GM13976 (cell line): ENCODE data around the gene MTFP1.

Source experiments
- DNase-seq: peaks from one replicate; pipeline ENCODE4 v3.0.0; 2012; ENCODE audit warnings: low spot score
- in situ Hi-C: fragments of 300-500 bp; cut with MboI; formaldehyde crosslinking; loops from one replicate; pipeline ENCODE4 v1.12.0; 2022; ENCODE audit warnings: low sequenced_read_pairs, mixed read lengths, inconsistent platforms; ENCODE audit not compliant: unreplicated experiment
- TF ChIP-seq, protein P1 (sequence below): IDR thresholded peaks from 2 replicates; pipeline ENCODE4 v1.5.1; 2012; ENCODE audit warnings: borderline replicate concordance, mild to moderate bottlenecking; ENCODE audit not compliant: insufficient read depth; ENCODE audit errors: extremely low read depth, missing control alignments, control extremely low read depth

MTFP1 gene

DNA sequence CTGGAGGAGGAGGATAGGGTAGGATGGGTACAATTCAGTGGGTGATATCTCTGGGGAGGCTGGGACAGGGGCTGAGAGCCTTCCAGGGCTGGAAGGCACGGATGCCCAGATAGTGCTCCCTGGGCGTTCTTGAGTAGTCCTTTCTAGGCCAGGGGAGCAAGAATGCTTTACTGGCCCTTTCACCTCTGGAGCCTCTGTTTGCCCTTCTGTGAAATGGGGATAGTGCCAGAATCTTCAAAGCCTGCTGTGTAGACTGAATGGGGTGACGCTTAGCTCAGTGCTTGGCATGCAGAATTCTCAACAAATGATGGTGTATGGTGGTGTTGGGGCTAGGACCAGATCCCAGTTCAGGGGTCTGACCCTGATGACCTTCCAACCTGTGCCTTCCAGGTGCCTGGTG is 7.7 kb downstream of the MTFP1 start:
- TF ChIP-seq, protein P1, sequence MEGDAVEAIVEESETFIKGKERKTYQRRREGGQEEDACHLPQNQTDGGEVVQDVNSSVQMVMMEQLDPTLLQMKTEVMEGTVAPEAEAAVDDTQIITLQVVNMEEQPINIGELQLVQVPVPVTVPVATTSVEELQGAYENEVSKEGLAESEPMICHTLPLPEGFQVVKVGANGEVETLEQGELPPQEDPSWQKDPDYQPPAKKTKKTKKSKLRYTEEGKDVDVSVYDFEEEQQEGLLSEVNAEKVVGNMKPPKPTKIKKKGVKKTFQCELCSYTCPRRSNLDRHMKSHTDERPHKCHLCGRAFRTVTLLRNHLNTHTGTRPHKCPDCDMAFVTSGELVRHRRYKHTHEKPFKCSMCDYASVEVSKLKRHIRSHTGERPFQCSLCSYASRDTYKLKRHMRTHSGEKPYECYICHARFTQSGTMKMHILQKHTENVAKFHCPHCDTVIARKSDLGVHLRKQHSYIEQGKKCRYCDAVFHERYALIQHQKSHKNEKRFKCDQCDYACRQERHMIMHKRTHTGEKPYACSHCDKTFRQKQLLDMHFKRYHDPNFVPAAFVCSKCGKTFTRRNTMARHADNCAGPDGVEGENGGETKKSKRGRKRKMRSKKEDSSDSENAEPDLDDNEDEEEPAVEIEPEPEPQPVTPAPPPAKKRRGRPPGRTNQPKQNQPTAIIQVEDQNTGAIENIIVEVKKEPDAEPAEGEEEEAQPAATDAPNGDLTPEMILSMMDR, result no peak
- no peak for DNase-seq
- in situ Hi-C loops, result no loop called here

DNA sequence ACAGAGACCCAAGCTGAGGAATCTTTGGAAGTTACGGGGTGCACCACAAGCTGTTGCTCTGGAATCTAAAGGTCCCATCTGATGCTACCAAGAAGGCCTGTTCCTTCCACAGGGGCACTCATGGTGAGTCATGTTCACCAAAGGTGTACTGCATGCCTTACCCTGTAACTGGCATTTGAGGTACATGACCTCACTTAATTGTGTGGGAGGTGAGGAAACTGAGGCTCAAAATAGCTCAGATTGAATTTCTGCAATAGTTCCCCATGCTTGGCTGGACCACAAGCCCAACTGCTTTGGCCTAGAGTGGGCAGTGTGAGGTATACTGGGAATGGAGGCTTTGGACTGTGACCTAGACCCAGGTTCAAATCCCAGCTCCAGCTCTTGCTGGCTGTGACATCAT is 8.2 kb downstream of the MTFP1 start:
- TF ChIP-seq, protein P1, result no peak
- in situ Hi-C loops, result no loop called here
- DNase-seq, result no peak

DNA sequence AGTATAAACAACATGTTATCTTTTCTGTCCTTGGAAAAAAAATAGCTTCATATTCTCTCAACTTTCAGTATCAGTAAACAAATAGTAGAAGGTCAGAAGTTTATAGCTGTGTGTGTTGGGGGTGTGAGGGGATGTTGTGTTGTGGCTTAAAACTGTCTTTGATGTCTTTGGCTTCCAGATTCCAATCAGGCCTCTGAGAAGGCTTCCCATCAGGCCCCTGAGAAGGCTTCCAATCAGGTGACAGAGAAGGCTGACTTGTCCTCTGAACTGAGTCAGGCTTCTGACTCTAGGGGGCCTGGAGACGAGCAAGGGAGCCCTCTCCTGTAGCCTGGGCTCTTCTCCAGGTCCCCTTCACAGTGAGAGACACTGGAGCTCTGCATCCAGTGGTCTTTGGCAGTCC is 9.3 kb downstream of the MTFP1 start:
- in situ Hi-C loops, result no loop called here
- TF ChIP-seq, protein P1, result no peak
- no peak for DNase-seq

DNA sequence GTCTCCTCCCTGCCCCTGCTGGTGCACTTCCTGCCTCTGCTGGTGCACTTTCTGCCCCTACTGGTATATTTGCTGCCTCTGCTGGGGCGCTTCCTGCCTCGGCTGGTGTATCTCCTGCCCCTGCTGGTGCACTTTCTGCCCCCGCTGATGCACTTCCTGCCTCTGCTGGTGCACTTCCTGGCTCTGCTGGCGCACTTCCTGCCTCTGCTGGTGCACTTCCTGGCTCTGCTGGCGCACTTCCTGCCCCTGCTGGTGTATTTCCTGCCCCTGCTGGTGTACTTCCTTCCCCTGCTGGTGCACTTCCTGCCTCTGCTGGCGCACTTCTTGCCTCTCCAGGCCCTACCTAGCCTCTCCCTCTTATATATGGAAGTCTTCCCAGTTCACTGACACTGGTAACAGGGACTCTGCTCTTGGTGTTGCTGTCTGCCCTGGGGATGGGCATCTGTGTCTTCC is 10.1 kb downstream of the MTFP1 start:
- peak; percentile 61 for DNase-seq
- TF ChIP-seq, protein P1, result no peak
- in situ Hi-C loops, result no loop called here

DNA sequence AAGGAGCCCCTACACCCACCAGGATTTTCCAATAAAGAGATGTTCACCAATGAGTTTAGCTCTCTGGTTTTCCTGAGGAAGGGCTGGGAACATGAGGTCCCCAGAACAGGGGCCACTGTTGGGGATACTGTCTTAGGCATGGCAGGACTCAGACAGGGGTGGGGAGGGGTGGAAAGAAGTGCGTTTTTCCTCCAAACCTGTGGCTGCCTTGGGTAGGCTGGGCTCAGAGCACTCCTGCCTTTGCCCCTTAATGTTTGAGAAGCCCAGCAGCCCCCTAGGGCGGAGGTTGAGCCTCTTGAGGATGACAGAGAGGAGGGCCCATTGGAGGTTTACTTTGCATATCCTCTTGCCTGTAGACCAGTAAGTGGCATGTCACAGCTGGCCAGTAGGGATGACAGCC is 10.6 kb downstream of the MTFP1 start:
- TF ChIP-seq, protein P1, result no peak
- in situ Hi-C loops, result no loop called here
- DNase-seq, result no peak

DNA sequence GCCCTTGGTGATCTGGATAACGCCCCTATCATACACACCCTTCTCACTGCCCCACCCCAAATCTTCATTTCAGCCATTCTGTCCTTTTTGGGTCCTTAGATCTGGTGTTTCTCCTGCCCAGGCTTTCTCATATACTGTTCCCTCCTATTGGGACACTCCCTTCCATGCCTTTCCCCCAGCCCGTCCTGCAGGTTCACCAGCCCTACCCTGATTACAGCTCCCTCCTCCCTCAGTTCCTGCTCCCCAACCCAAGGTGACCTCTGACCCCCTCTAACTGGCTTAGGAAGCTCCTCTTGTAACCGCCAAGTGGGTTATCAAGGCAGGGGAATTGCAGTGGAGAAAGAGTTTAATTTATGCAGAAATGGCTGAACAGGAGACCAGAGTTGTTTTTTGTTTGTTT is 13.0 kb downstream of the MTFP1 start:
- in situ Hi-C loops, result no loop called here
- TF ChIP-seq, protein P1, result no peak
- no peak for DNase-seq

DNA sequence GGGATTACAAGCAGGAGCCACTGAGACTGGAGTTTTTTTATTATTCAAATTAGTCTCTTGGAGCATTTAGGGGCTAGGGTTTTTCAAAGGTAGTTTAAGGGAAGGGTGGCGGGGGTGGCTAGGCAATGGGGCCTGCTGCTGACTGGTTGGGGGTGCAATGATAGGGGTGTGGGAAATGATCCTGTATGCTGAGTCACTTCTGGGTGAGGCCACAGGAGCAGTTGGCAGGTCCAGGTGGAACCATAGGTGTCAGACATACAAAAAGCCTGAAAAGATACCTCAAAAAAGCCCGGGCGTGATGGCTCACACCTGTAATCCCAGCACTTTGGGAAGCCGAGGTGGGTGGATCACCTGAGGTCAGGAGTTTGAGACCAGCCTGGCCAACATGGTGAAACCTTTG is 13.7 kb downstream of the MTFP1 start:
- TF ChIP-seq, protein P1, result no peak
- in situ Hi-C loops, result no loop called here
- DNase-seq, result no peak
